Heart left ventricle (tissue), 13 donors: ENCODE measurements around the gene PAQR5.

Source experiments
- POLR2A ChIP-seq, 2 donors: fragments of 450-650 bp; IDR thresholded peaks; one replicate each; pipeline ENCODE4 v1.6.1; 2017; ENCODE audit warnings: antibody characterized with exemption in 2 of 2, mild to moderate bottlenecking in 2 of 2, moderate library complexity in 2 of 2
- TF ChIP-seq, protein P1 (sequence below), 12 donors: fragments of 200-600 bp; sonication (generic) in 4 of 12; IDR thresholded peaks; one replicate each; pipeline versions ENCODE4 v1.5.0 to v1.8.0; 2018 to 2022; ENCODE audit warnings: antibody characterized with exemption in 12 of 12, mild to moderate bottlenecking in 5 of 12
- donor health status: ischemic (EF 13 %, LVEDD 7.1; RV severe dilation, severe dysfunction).
- donor health status: DM: no; HTN: yes; CAD: no.
- donor health status: DM: no; HTN: no; CAD: no.
- donor health status: ischemic (EF 25% LVEDD 6.9; RV normal size, moderate dysfunction).
- donor health status: ischemic (EF 25% LVEDD 5.7; RV mildly dilated, moderate dysfunction).
- donor health status: ischemic (EF 35%, LVEDD 5.7; RV mildly dilated, moderate dysfunction).
- donor health status: nonischemic (EF 11% LVEDD 7.7; RV severe dilation, severe dysfunction).
- donor health status: DM: yes; HTN: yes; CAD: no.
- donor health status: PGD.
- donor health status: ischemic (EF 29% LVEDD 5.4; RV normal size, mild dysfunction).
- donor health status: nonischemic (EF 23%, LVEDD 6.1; RV moderate dilation, normal function).

DNA sequence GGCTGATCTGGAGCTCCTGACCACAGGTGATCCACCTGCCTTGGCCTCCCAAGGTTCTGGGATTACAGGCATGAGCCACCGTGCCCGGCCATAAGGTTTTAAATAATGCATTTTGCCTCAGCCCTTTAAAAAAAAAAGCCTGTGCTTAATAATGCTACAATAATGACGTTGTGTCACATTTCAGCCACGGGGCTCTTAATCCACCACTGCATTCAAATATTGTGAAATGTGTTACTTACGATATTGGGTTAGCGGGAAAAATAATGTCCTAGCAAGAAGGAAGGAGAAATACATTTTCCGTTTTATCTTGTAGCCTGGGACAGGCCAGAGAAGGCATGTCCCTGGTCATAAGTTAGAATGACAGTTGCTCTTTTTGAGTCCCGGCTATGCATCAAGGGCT is 17.6 kb downstream of the PAQR5 start:
- TF ChIP-seq POLR2A (IDR thresholded peaks at IDR 0.05) = no peak
- TF ChIP-seq, protein P1, sequence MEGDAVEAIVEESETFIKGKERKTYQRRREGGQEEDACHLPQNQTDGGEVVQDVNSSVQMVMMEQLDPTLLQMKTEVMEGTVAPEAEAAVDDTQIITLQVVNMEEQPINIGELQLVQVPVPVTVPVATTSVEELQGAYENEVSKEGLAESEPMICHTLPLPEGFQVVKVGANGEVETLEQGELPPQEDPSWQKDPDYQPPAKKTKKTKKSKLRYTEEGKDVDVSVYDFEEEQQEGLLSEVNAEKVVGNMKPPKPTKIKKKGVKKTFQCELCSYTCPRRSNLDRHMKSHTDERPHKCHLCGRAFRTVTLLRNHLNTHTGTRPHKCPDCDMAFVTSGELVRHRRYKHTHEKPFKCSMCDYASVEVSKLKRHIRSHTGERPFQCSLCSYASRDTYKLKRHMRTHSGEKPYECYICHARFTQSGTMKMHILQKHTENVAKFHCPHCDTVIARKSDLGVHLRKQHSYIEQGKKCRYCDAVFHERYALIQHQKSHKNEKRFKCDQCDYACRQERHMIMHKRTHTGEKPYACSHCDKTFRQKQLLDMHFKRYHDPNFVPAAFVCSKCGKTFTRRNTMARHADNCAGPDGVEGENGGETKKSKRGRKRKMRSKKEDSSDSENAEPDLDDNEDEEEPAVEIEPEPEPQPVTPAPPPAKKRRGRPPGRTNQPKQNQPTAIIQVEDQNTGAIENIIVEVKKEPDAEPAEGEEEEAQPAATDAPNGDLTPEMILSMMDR (IDR thresholded peaks at IDR 0.05) = no peak
